Measurements from ENCODE around the gene SRRT.
A peak's percentile ranks its signal among the peaks of the same experiment; 100 is the strongest.

Gene SRRT

DNA sequence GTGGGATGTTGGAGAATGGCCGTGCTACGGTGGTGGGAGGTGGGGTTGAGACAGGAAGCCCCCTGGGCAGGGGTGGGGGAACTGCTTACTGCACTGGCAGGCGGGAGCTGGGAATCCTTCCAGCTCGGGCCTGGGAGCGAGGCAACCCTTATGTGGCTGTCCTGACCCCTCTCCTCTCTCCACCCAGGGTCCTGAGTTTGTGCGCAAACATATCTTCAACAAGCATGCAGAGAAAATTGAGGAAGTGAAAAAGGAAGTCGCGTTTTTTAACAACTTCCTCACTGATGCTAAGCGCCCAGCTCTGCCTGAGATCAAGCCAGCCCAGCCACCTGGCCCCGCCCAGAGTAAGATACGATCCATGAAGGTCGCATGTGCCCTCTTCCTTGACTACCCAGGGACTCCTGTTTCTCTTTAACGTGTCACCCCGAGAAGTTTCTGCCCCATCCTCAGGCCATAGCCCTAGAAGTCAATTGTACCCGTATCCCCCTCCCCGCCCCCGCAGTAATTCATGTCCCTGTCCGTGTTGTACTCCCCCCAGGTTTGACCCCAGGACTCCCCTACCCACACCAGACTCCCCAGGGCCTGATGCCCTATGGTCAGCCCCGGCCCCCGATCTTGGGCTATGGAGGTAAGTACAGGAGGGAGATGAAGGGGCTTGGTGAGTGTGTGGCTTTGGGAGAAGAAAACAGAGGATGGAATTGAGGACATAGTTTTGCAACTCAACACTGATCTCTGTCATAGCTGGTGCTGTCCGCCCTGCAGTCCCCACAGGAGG lies 12.8 kb downstream of the SRRT start:
- TF ChIP-seq, protein P1, sequence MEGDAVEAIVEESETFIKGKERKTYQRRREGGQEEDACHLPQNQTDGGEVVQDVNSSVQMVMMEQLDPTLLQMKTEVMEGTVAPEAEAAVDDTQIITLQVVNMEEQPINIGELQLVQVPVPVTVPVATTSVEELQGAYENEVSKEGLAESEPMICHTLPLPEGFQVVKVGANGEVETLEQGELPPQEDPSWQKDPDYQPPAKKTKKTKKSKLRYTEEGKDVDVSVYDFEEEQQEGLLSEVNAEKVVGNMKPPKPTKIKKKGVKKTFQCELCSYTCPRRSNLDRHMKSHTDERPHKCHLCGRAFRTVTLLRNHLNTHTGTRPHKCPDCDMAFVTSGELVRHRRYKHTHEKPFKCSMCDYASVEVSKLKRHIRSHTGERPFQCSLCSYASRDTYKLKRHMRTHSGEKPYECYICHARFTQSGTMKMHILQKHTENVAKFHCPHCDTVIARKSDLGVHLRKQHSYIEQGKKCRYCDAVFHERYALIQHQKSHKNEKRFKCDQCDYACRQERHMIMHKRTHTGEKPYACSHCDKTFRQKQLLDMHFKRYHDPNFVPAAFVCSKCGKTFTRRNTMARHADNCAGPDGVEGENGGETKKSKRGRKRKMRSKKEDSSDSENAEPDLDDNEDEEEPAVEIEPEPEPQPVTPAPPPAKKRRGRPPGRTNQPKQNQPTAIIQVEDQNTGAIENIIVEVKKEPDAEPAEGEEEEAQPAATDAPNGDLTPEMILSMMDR (IDR thresholded peaks at IDR 0.05; ENCODE audit: low read depth, low read length) = no peak
- DNase-seq (ENCODE audit: low read depth in 2 of 2) = no peak
- H3K4me3 ChIP-seq (replicated peaks in 1 of 2; ENCODE audit: low read depth in 2 of 2, low read length in 2 of 2) = no peak overlapping the region

DNA sequence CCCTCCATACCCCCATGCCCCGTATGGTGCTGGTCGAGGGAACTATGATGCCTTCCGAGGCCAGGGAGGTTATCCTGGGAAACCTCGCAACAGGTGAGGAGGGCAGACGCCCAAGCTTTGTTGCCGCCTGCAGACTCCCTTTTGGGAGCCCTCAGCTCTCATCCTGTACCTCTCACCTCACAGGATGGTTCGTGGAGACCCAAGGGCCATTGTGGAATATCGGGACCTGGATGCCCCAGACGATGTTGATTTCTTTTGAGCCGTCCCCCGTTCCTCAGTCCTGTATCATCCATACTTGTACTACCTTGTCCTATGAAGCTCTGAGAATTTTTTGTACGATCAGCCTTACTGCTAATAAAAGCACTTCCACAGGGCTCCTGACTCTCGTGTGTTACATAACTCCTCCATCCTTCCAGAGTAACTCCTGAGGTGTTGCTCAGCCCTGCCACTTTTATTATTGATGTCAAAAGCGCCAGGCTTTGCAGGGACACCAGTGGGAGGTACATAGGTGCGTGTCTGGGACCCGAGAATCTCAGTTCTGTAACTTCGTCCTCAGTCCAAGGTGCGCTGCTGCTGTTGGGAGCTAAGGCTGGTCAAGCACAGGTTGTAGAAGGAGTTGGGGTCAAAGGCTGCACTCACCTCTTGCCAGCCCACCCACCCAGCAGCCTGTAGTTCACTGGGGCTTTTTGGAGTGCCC lies 13.5 kb downstream of the SRRT start:
- no peak for DNase-seq (ENCODE audit: low read depth in 2 of 2)
- TF ChIP-seq, protein P1 (IDR thresholded peaks at IDR 0.05; ENCODE audit: low read depth, low read length) = no peak
- H3K4me3 ChIP-seq (replicated peaks in 1 of 2; ENCODE audit: low read depth in 2 of 2, low read length in 2 of 2) = peak overlapping the region; percentile 57 to 69

DNA sequence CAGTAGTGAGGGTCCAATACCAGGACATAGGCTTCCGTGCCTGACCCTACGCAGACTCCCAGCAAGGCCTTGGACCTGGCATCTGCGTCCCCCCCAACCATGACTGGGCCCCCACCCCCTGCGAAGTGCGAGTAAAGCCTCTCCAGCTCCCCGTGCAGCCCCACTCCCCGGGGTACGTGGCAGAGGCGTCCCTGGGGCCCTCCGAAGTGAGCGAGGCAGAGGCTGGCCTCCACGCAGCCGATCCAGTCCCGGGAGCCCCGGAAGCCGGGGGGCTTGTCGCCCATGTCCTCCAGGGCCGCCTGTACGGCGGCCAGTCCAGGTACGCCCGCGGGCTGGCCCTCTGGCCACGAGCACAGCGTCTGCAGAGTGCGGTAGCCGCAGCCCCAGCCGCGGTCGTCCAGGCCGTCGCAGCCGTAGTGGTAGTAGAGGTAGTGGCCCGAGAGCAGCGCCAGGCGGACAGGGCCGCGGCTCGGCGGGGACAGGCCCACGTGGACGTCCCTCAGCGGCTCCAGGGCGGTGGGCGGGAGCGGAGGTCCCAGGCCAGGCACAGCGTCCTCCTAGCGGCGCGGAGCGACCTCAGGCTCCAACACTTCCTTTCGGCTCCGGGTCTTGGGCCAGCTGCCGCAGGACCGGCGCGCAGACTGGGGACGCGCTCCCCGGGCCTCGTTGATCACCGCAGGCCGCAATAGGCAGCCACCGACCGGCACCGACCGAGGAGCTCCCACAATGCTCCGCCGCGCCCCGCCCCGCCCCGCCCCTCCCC lies 14.3 kb downstream of the SRRT start, which contains the start of gene UFSP1:
Gene UFSP1, minus strand, starts transcription at position 728 of the 763 bp plus-strand sequence. Its CDS starts 444 bp downstream, at position 284.
- TF ChIP-seq, protein P1 (IDR thresholded peaks at IDR 0.05; ENCODE audit: low read depth, low read length) = no peak
- peak within 1 kb of the TSS; percentile 57 to 69 for H3K4me3 ChIP-seq (replicated peaks in 1 of 2; ENCODE audit: low read depth in 2 of 2, low read length in 2 of 2)
- DNase-seq (ENCODE audit: low read depth in 2 of 2) = no peak

DNA sequence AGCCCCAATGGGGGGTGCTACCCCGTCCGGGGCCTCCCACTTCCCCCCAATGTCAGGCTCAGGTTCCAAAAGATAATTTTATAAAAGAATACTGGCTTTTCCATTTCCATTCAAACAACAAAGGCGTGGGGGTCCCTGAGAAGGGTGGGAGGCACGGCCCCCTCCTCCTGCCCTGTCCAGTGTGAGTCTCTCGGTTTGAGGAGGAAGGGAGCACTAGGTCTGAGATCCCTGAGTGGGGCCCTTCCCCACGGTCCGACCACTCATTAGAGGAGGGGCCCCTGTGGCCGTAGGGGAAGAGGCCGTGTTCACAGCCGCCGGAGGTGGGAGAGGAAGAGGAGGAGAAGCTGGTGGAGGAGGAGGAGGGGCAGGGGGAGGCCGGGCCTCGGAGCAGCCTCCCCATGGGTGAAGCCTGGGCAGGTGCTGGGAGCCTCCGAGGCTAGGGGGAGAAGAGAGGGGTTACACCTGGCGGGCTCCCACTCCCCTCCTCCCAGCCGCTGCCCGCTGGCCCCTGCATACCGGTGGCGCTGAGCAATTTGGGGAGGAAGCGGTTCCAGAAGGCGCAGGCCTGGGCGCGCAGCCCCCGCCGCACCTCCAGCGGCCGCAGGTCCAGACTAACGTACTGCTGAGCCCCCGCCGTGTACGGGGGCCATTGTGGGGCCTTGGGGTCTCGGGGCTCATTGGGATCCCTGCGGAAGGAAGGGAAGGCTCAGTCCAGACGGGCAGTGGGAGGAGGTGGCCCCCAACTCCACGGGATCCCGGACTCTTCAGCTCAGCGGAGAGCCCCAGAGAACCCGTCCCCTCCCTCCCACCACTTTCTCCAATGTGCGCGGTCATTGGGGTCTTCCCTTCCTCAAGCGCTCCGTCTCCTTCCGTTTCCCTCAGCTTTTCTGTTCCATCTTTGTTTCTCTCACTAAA lies 16.0 kb downstream of the SRRT start:
- no peak for DNase-seq (ENCODE audit: low read depth in 2 of 2)

DNA sequence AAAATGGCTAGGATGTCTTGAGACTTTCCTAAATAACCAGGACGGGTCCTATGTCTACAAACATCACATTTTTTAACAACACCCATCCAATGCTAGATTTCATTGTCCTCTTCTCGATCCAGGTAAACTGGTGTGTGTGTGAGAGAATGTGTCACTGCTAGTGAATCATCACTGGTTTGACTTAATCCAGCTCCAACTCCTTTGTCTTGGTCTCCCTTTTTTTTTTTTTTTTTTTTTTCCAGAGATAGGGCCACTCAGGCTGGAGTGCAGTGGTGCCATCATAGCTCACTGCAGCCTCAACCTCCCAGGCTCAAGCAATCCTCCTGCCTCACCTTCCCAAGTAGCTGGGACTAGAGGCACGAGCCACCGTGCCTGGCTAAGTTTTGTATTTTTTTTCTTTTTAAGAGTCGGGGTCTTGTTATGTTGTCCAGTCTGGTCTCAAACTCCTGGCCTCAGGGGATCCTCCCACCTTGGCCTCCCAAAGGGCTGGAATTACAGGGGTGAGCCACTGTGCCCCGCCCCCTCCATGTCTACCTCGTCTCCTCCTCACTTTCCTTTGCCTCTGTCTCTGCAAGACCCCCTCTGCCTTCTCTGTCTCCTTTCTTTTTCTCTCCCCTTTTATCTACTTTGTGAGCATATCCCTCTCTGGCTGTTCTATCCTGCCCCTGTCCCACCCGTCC lies 16.8 kb downstream of the SRRT start:
- no peak overlapping the region for H3K4me3 ChIP-seq (replicated peaks in 1 of 2; ENCODE audit: low read depth in 2 of 2, low read length in 2 of 2)
- DNase-seq (ENCODE audit: low read depth in 2 of 2) = peak in 1 of 2 donors; percentile 66
- TF ChIP-seq, protein P1 (IDR thresholded peaks at IDR 0.05; ENCODE audit: low read depth, low read length) = no peak

More for the DNA sequence above, 16.0 kb downstream of the SRRT start:
- TF ChIP-seq, protein P1 (IDR thresholded peaks at IDR 0.05; ENCODE audit: low read depth, low read length) = no peak
- peak overlapping the region; percentile 46 to 56 for H3K4me3 ChIP-seq (replicated peaks in 1 of 2; ENCODE audit: low read depth in 2 of 2, low read length in 2 of 2)

All from cardiac fibroblast (primary cell).